GM12878 (cell line): ENCODE measurements around the gene PPAT. TPM values are rescaled to one million over a fixed set of nuclear protein-coding genes. Genes with fewer than 3 reads are reported as not detected.

Experiments
- ATAC-seq: fragments of 200-7000 bp; cut with Tn5 transposase; 3 replicates; pipeline ENCODE4 v1.9.1; 2020; ENCODE audit warnings: mild to moderate bottlenecking, moderate library complexity
- BruUV-seq: library from RNA; stranded (reverse); fragments of 400-500 nt; replicated peaks from 2 replicates; lab custom pipeline; 2021; lab: Mats Ljungman, UMichigan
- CTCF ChIA-PET: fragments of 300-600 bp; sonication (Branson Sonifier 250); formaldehyde crosslinking; extraction: SDS; loops from one replicate; lab custom pipeline; 2021; ENCODE audit warnings: inconsistent platforms; lab: Yijun Ruan, JAX
- POLR2A ChIA-PET: fragments of 350-600 bp; formaldehyde crosslinking; extraction: SDS; loops from one replicate; lab custom pipeline; 2021; ENCODE audit warnings: inconsistent platforms; lab: Charles Lee
- RAD21 ChIA-PET: fragments of 300-600 bp; sonication (Branson Sonifier 250); formaldehyde crosslinking; loops from one replicate; lab custom pipeline; 2023; ENCODE audit warnings: antibody characterized with exemption; ENCODE audit not compliant: unreplicated experiment; lab: Charles Lee
- SMC1A ChIA-PET: fragments of 300-600 bp; sonication (Branson Sonifier 250); formaldehyde crosslinking; loops from one replicate; lab custom pipeline; 2023; ENCODE audit not compliant: unreplicated experiment, uncharacterized antibody; lab: Charles Lee
- DNase-seq: peaks from one replicate; pipeline ENCODE4 v3.0.0-alpha.2; 2011; ENCODE audit warnings: low read depth, low spot score
- FAIRE-seq: peaks from 3 replicates; lab custom pipeline; 2011; peaks lifted over from hg19 to GRCh38; lab: Jason Lieb, UNC
- H2AFZ ChIP-seq: 2 replicates; pipeline ENCODE4 v1.6.0; 2011; ENCODE audit warnings: low read depth, low read length, control low read depth; ENCODE audit not compliant: control insufficient read depth
- H3K27ac ChIP-seq: 2 replicates; pipeline ENCODE4 v1.5.1; 2011; ENCODE audit warnings: control low read depth; ENCODE audit not compliant: control insufficient read depth, insufficient read depth
- H3K27me3 ChIP-seq, 2 experiments: replicated peaks in 1 of 2; 2 replicates each; pipeline versions ENCODE4 v1.6.0 to v1.6.1; 2011; ENCODE audit warnings: low read length in 1 of 2; ENCODE audit not compliant: control insufficient read depth in 2 of 2, insufficient read depth in 2 of 2
- H3K36me3 ChIP-seq, 2 experiments: 2 replicates each; pipeline ENCODE4 v1.5.1; 2011; ENCODE audit warnings: low read length in 1 of 2; ENCODE audit not compliant: control insufficient read depth in 2 of 2, insufficient read depth in 2 of 2
- H3K4me1 ChIP-seq: 2 replicates; pipeline ENCODE4 v1.6.1; 2011; ENCODE audit warnings: mild to moderate bottlenecking, low read length, moderate library complexity, mixed read lengths; ENCODE audit not compliant: control insufficient read depth, insufficient read depth
- H3K4me2 ChIP-seq: 2 replicates; pipeline ENCODE4 v1.6.0; 2011; ENCODE audit warnings: control low read depth; ENCODE audit not compliant: control insufficient read depth, insufficient read depth
- H3K4me3 ChIP-seq: fragments of 200-600 bp; sonication (generic); 2 replicates; pipeline ENCODE4 v1.5.1; 2016
- H3K79me2 ChIP-seq: 2 replicates; pipeline ENCODE4 v1.6.0; 2011; ENCODE audit warnings: low read length; ENCODE audit not compliant: control insufficient read depth, insufficient read depth
- H3K9ac ChIP-seq: 2 replicates; pipeline ENCODE4 v1.8.0; 2011; ENCODE audit warnings: low read length, control low read depth, mixed read lengths; ENCODE audit not compliant: control insufficient read depth, insufficient read depth
- H3K9me3 ChIP-seq: replicated peaks from 3 replicates; pipeline ENCODE4 v1.5.1; 2011; ENCODE audit warnings: mild to moderate bottlenecking, low read length; ENCODE audit not compliant: control insufficient read depth, insufficient read depth
- H4K20me1 ChIP-seq: 2 replicates; pipeline ENCODE4 v1.6.0; 2011; ENCODE audit not compliant: control insufficient read depth, insufficient read depth
- BHLHE40 ChIP-seq, 2 experiments: fragments of 450-650 bp in 1 of 2; IDR thresholded peaks; 2 replicates each; pipeline ENCODE4 v1.6.1; 2011 to 2017; ENCODE audit warnings: low read depth in 2 of 2, borderline replicate concordance in 1 of 2, improper control_type of control experiment in 1 of 2, low read length in 1 of 2, mild to moderate bottlenecking in 1 of 2
- EP300 ChIP-seq, 2 experiments: fragments of 150-350 bp in 1 of 2; IDR thresholded peaks; 2 replicates each; pipeline ENCODE4 v1.6.1; 2011 to 2012; ENCODE audit warnings: low read depth in 2 of 2, low read length in 2 of 2, borderline replicate concordance in 1 of 2, improper control_type of control experiment in 1 of 2, inconsistent platforms in 1 of 2; ENCODE audit not compliant: control insufficient read depth in 1 of 2
- EZH2 ChIP-seq: IDR thresholded peaks from 2 replicates; pipeline ENCODE4 v1.6.1; 2012; ENCODE audit warnings: low read depth, mild to moderate bottlenecking, control low read depth, inconsistent platforms, low read length, borderline replicate concordance; ENCODE audit not compliant: control insufficient read depth
- KDM1A ChIP-seq: fragments of 200-600 bp; sonication (generic); IDR thresholded peaks from 2 replicates; pipeline ENCODE4 v1.6.1; 2016; ENCODE audit warnings: borderline replicate concordance
- MXI1 ChIP-seq: fragments of 150-350 bp; IDR thresholded peaks from 2 replicates; pipeline ENCODE4 v1.6.1; 2011; ENCODE audit warnings: low read depth, mild to moderate bottlenecking, inconsistent platforms, low read length, improper control_type of control experiment
- NFYB ChIP-seq: IDR thresholded peaks from 2 replicates; pipeline ENCODE4 v1.6.1; 2011; ENCODE audit warnings: low read depth, mild to moderate bottlenecking, low read length, improper control_type of control experiment, moderate library complexity; ENCODE audit not compliant: insufficient read depth
- PML ChIP-seq: IDR thresholded peaks from 2 replicates; pipeline ENCODE4 v1.6.1; 2012; ENCODE audit warnings: low read length, inconsistent platforms
- RB1 ChIP-seq: fragments of 450-650 bp; formaldehyde crosslinking; IDR thresholded peaks from 2 replicates; pipeline ENCODE4 v1.6.1; 2017; ENCODE audit warnings: mild to moderate bottlenecking, borderline replicate concordance
- RUNX3 ChIP-seq: IDR thresholded peaks from 2 replicates; pipeline ENCODE4 v1.6.1; 2012; ENCODE audit warnings: low read length, inconsistent platforms
- SIX5 ChIP-seq: IDR thresholded peaks from 2 replicates; pipeline ENCODE4 v1.6.1; 2011; ENCODE audit warnings: mild to moderate bottlenecking, low read depth, low read length, moderate library complexity; ENCODE audit not compliant: severe bottlenecking
- SMAD1 ChIP-seq: fragments of 450-650 bp; IDR thresholded peaks from 2 replicates; pipeline ENCODE4 v1.6.1; 2018; ENCODE audit warnings: mild to moderate bottlenecking, low read depth; ENCODE audit not compliant: partially characterized antibody
- SRF ChIP-seq, 2 experiments: IDR thresholded peaks; 2 replicates each; pipeline ENCODE4 v1.6.1; 2011; ENCODE audit warnings: low read depth in 2 of 2, low read length in 2 of 2, mild to moderate bottlenecking in 1 of 2, moderate library complexity in 1 of 2
- TAF1 ChIP-seq: IDR thresholded peaks from 2 replicates; pipeline ENCODE4 v1.6.1; 2011; ENCODE audit warnings: mild to moderate bottlenecking, low read depth, low read length, borderline replicate concordance
- YBX1 ChIP-seq: fragments of 450-650 bp; IDR thresholded peaks from 2 replicates; pipeline ENCODE4 v1.6.1; 2016; ENCODE audit warnings: antibody characterized with exemption
- ZNF24 ChIP-seq: fragments of 450-650 bp; IDR thresholded peaks from 2 replicates; pipeline ENCODE4 v1.6.1; 2017; ENCODE audit warnings: antibody characterized with exemption, mild to moderate bottlenecking
- ZNF384 ChIP-seq: IDR thresholded peaks from 2 replicates; pipeline ENCODE4 v1.6.1; 2012; ENCODE audit warnings: low read depth, mild to moderate bottlenecking, low read length, improper control_type of control experiment, borderline replicate concordance
- WGBS: methylation state at CpG from one replicate; pipeline ENCODE4 v1.1.6; 2016; ENCODE audit warnings: low lambda C conversion rate; ENCODE audit not compliant: insufficient replicate concordance, insufficient coverage; ENCODE audit errors: missing lambda C conversion rate; 5-methylcytosine and 5-hydroxymethylcytosine counted together
- in situ Hi-C: fragments of 300-500 bp; cut with MboI; formaldehyde crosslinking; loops from 9 replicates; pipeline ENCODE4 v1.14.3; 2018; ENCODE audit warnings: mixed read lengths
- intact Hi-C: fragments of 100-400 bp; cut with micrococcal nuclease; formaldehyde crosslinking; loops from one replicate; pipeline ENCODE4 v1.14.2; 2022; ENCODE audit not compliant: unreplicated experiment
- polyA plus RNA-seq, 11 experiments: library from polyadenylated mRNA; depleted of rRNA in 4 of 11; unstranded in 6 of 11; stranded (reverse) in 5 of 11; fragments of >200 nt; fragmentation: Nextera tagmentation in 4 of 11; fragmentation: Illumina TruSeq in 1 of 11; extraction: Ambion mirVana in 4 of 11; extraction: Trizol in 1 of 11; gene quantifications; 1 replicate in 1 of 11; 2 replicates in 10 of 11; pipeline versions ENCODE4 v1.2.1 to v1.2.3, GENCODE V29; 2011 to 2016; ENCODE audit warnings: inconsistent platforms in 2 of 11, missing spikeins in 2 of 11, low read depth in 1 of 11
- total RNA-seq, 4 experiments: library from RNA; depleted of rRNA in 3 of 4; stranded (reverse); fragments of >200 nt in 3 of 4; fragmentation: Illumina TruSeq in 1 of 4; extraction: Trizol in 1 of 4; gene quantifications; 2 replicates each; pipeline versions ENCODE4 v1.2.1 to v1.2.3, GENCODE V29; 2013 to 2021
- TF ChIP-seq, protein P1 (sequence below): IDR thresholded peaks from 2 replicates; pipeline ENCODE4 v1.6.1; 2011; ENCODE audit warnings: low read depth, low read length, improper control_type of control experiment, borderline replicate concordance
- TF ChIP-seq, protein P2 (sequence below): fragments of 150-350 bp; IDR thresholded peaks from 2 replicates; pipeline ENCODE4 v1.6.1; 2014; ENCODE audit warnings: mild to moderate bottlenecking, low read depth, low read length
- TF ChIP-seq, protein P3 (sequence below): IDR thresholded peaks from 2 replicates; pipeline ENCODE4 v1.6.1; 2012; ENCODE audit warnings: low read length, inconsistent platforms

The PPAT gene
- total and polyA plus RNA-seq, 10 of the 15 experiments (the other 5 are each of a cell fraction or from before 2014, with no cell fraction given) = 24.9 to 50.7 (median 38.0) TPM

- TF ChIP-seq NFYB = no peak
- TF ChIP-seq TAF1 = no peak
Measured at GRCh38 chr4:56427179-56427578, 8.2 kb downstream of the PPAT start (continued).

- H4K20me1 ChIP-seq = no peaks in the 10 kb centered on the region
- H3K9ac ChIP-seq = no peak overlapping the region
- in situ Hi-C loops = no loop called here
- RAD21 ChIA-PET = interaction anchor here (0.7 to 4.6 kb wide), 4 partner anchors 8 to 374 kb away, joined by 3 to 41 read pairs (median 5); partner anchors contain the start of genes PAICS and PPAT
- H3K36me3 ChIP-seq = peaks cover 0 to under 1% of the 10 kb centered on the region in 2 experiments; a peak in 1 of 4 replicates
- H3K4me1 ChIP-seq = peaks cover 5% of the 10 kb centered on the region
- FAIRE-seq (no peak), ATAC-seq (peak; percentile 81), DNase-seq (no peak)
- H2AFZ ChIP-seq = no peak overlapping the region
- peak overlapping the region; percentile 38; the same call in 1 of the 2 replicates for H3K4me2 ChIP-seq
- no TSS peak for BruUV-seq
- no peak overlapping the region for H3K27ac ChIP-seq
- no peak overlapping the region for H3K4me3 ChIP-seq
- no peaks in the 10 kb centered on the region; the same call in 2 of the 3 replicates for H3K9me3 ChIP-seq
- SMC1A ChIA-PET = interaction anchor here (1.1 to 4.8 kb wide), 7 partner anchors 8 to 374 kb away, joined by 3 to 48 read pairs (median 4); partner anchors contain the start of genes AASDH, PAICS and PPAT
- intact Hi-C loops = loop anchor here (5.0 kb wide), 1 partner anchor 411 kb away; no protein-coding TSS in a partner anchor
- CTCF ChIA-PET = interaction anchor here (1.3 to 7.2 kb wide), 8 partner anchors 10 to 374 kb away, joined by 3 to 89 read pairs (median 13); partner anchors contain the start of genes AASDH, PAICS and PPAT
- no peaks in the 10 kb centered on the region for H3K27me3 ChIP-seq
- WGBS = 17% methylated on average over 4 of the region's 6 CpGs
- H3K79me2 ChIP-seq = peaks cover 98% of the 10 kb centered on the region
- POLR2A ChIA-PET = interaction anchor here (1.5 kb wide), 1 partner anchor 9 kb away, joined by 13 read pairs; the partner anchor contains the start of genes PAICS and PPAT
- TF ChIP-seq PML (no peak), EP300 (IDR thresholded peaks at IDR 0.05; ENCODE audit: borderline replicate concordance in 1 of 2, control insufficient read depth in 1 of 2, low read depth in 2 of 2, low read length in 2 of 2) (no peak), RB1 (no peak), MXI1 (no peak), YBX1 (no peak), ZNF24 (peak; percentile 26; the same call in 1 of the 2 replicates), SIX5 (no peak), RUNX3 (peak; percentile 26), ZNF384 (no peak), SMAD1 (no peak), BHLHE40 (IDR thresholded peaks at IDR 0.05; ENCODE audit: borderline replicate concordance in 1 of 2, low read depth in 2 of 2, low read length in 1 of 2) (no peak), KDM1A (no peak), SRF (IDR thresholded peaks at IDR 0.05; ENCODE audit: low read depth in 2 of 2, low read length in 2 of 2) (no peak), EZH2 (no peak)
- TF ChIP-seq, protein P1, sequence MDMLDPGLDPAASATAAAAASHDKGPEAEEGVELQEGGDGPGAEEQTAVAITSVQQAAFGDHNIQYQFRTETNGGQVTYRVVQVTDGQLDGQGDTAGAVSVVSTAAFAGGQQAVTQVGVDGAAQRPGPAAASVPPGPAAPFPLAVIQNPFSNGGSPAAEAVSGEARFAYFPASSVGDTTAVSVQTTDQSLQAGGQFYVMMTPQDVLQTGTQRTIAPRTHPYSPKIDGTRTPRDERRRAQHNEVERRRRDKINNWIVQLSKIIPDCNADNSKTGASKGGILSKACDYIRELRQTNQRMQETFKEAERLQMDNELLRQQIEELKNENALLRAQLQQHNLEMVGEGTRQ = no peak
- TF ChIP-seq, protein P2, sequence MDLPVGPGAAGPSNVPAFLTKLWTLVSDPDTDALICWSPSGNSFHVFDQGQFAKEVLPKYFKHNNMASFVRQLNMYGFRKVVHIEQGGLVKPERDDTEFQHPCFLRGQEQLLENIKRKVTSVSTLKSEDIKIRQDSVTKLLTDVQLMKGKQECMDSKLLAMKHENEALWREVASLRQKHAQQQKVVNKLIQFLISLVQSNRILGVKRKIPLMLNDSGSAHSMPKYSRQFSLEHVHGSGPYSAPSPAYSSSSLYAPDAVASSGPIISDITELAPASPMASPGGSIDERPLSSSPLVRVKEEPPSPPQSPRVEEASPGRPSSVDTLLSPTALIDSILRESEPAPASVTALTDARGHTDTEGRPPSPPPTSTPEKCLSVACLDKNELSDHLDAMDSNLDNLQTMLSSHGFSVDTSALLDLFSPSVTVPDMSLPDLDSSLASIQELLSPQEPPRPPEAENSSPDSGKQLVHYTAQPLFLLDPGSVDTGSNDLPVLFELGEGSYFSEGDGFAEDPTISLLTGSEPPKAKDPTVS = no peak
- TF ChIP-seq, protein P3, sequence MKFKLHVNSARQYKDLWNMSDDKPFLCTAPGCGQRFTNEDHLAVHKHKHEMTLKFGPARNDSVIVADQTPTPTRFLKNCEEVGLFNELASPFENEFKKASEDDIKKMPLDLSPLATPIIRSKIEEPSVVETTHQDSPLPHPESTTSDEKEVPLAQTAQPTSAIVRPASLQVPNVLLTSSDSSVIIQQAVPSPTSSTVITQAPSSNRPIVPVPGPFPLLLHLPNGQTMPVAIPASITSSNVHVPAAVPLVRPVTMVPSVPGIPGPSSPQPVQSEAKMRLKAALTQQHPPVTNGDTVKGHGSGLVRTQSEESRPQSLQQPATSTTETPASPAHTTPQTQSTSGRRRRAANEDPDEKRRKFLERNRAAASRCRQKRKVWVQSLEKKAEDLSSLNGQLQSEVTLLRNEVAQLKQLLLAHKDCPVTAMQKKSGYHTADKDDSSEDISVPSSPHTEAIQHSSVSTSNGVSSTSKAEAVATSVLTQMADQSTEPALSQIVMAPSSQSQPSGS = no peak
Measured at GRCh38 chr4:56426273-56426672, 9.1 kb downstream of the PPAT start.
